Body of pancreas (tissue), 4 donors: ENCODE data around the gene MSN.

Experiments
- POLR2A ChIP-seq, 3 donors: fragments of 450-650 bp; IDR thresholded peaks; one replicate each; pipeline ENCODE4 v1.6.1; 2016; ENCODE audit warnings: antibody characterized with exemption in 3 of 3, mild to moderate bottlenecking in 2 of 3
- TF ChIP-seq, protein P1 (sequence below), 7 experiments: fragments of 450-650 bp in 4 of 7; fragments of 200-600 bp in 3 of 7; sonication (generic) in 3 of 7; IDR thresholded peaks; one replicate each; pipeline ENCODE4 v1.5.1; 2016 to 2019; ENCODE audit warnings: antibody characterized with exemption in 7 of 7

DNA sequence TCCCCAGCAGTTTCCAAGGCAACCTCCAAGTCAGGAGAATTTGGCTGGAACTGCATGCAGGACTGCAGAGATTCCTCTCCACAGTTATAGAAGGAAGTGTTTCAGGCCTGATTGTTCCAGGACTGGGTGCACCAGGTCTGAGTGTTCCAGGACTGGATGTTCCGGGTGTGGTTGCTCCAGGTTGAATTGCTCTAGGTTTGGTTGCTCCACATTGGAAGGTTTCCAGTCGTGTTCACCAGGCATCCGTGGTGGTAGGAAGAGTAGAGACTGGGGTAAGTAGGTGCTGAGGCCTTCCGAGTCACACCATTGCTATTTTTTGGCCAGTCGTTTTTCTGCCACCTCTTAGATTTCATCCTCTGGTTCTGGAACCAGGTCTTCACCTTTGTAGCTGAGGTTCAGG lies 105.4 kb downstream of the MSN start:
- TF ChIP-seq, protein P1, sequence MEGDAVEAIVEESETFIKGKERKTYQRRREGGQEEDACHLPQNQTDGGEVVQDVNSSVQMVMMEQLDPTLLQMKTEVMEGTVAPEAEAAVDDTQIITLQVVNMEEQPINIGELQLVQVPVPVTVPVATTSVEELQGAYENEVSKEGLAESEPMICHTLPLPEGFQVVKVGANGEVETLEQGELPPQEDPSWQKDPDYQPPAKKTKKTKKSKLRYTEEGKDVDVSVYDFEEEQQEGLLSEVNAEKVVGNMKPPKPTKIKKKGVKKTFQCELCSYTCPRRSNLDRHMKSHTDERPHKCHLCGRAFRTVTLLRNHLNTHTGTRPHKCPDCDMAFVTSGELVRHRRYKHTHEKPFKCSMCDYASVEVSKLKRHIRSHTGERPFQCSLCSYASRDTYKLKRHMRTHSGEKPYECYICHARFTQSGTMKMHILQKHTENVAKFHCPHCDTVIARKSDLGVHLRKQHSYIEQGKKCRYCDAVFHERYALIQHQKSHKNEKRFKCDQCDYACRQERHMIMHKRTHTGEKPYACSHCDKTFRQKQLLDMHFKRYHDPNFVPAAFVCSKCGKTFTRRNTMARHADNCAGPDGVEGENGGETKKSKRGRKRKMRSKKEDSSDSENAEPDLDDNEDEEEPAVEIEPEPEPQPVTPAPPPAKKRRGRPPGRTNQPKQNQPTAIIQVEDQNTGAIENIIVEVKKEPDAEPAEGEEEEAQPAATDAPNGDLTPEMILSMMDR (IDR thresholded peaks at IDR 0.05): no peak
- TF ChIP-seq POLR2A (IDR thresholded peaks at IDR 0.05): no peak
